ENCODE data around the gene HECW1.
A peak's percentile ranks its signal among the peaks of the same experiment; 100 is the strongest.
"Not testable (repeated sequence)": the region's sequence is repeated elsewhere in the genome, so short reads cannot be mapped to it uniquely, and the experiment has no call there.

Gene HECW1

DNA sequence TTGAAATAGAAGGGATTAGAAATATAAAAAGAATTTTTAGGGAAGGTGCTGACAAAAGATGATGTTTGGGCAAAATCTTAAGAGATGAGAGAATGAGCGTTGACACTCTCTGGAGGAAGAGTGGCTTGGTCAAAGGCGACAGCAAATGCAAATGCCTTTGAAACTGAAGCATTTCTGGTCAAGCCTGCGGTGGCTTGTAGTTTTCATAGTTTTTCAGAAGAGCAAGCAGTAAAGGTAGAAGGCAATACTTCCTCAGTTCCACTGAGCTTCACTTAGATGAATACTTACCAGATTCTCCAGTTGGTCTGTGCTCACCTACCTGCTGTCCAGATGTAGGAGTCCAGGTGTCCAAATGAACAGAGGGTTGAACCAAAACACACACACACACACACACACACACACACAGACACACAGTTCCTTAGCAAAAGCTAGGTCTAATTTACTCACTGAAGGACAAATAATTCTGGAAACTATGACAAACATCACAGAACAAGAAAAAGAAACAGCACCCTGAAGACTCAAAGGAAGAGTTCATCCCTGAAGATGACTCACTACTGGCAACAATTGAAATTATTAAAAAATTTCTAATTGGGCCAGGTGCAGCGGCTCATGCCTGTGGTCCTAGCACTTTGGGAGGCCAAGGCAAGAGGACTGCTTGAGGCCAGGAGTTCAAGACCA is 458.4 kb downstream of the HECW1 start:
- no peak for DNase-seq

DNA sequence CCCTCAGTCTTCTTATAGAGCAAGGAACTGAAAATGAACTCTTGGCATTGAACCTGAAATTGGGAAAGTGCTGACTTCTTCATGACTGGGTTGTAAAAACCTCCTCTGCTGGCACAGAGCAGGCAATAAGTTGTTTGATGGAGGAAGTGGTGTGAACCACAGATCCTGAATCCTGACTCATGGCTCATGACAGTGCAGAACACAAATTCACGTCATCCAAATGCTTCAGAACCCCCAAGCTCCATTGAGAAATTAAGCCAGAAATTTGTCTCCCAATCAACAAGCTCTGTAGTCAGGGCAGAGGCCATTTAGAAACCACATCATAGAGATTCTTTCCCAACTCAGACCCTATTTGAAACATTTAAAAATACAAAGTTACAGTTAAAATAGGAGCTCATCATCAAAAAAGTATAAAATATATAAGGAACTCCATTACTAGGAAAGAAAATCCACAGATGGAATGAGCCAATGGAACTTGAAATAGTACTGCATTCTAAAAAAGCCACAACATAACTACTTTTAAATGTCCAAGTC is 460.1 kb downstream of the HECW1 start:
- peak in 5 of 56 donors; percentile 2 to 20 (median 13) for DNase-seq

DNA sequence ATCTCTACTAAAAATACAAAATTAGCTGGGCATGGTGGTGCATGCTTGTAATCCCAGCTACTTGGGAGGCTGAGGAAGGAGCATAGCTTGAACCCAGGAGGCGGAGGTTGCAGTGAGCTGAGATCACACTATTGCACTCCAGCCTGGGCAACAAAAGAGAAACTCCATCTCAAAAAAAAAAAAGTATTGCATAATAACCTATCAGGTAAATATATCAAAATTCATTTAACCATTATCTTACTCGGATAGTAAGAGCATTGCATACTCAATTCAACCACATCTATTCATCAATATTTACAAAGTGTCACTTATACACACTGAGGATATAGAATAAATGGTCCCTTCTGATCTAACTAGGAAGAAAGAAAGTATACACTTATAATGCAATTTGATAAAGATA is 461.4 kb downstream of the HECW1 start:
- not testable (repeated sequence) for DNase-seq

DNA sequence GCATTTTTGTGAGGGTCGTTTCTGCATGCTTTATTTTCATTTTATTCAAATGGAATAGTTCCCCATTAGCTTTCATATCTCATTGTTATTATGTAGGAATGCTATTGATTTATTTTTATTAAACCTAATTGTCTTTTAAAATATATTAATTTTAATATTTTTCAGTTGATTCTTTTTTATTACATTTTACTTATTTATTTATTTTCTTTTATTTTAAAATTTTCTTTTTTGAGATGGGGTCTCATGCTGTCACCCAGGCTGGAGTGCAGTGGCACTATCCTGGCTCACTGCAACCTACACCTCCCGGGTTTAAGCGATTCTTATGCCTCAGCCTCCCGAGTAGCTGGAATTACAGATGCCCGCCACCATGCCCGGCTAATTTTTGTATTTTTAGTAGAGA is 463.1 kb downstream of the HECW1 start:
- DNase-seq = no peak

DNA sequence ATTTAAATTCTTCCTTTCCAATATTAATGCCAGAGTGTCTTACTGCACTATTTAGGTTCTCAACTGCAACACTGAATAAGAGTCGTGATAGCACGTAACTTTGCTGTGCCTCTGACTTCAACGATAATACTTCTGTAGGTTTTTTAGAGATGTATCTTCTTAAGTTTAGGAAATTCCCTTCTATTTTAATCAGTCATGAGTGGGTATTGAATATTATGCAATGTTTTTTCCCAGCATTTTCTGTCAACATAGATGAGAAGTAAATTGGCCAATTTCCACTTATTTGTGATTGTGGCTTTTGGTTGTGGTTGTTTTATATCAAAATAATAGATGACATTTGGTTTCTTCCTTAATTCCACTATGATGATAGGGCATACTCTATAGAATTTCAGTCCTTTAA is 463.8 kb downstream of the HECW1 start:
- no peak for DNase-seq

DNA sequence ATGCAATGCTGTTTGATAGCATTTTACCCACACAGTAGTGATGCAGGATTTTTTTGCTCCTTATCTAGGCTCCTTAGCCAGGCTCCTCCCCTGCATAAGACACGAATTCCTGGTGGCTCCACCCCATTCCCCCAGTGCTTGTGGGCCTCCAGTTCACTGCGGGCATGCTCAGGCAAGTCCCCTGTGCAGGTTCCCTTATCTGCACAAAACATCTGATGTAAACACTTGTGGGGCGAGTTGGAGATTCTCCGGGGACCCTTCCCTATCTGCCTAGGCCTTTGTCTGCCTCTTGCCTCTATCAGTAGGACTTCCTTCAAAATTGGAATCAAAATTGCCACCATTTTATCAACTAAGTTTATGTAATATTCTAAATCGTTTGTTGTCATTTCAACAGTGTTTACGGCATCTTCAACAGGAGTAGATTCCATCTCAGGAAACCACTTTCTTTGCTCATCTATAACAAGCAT is 465.1 kb downstream of the HECW1 start:
- DNase-seq = no peak

DNA sequence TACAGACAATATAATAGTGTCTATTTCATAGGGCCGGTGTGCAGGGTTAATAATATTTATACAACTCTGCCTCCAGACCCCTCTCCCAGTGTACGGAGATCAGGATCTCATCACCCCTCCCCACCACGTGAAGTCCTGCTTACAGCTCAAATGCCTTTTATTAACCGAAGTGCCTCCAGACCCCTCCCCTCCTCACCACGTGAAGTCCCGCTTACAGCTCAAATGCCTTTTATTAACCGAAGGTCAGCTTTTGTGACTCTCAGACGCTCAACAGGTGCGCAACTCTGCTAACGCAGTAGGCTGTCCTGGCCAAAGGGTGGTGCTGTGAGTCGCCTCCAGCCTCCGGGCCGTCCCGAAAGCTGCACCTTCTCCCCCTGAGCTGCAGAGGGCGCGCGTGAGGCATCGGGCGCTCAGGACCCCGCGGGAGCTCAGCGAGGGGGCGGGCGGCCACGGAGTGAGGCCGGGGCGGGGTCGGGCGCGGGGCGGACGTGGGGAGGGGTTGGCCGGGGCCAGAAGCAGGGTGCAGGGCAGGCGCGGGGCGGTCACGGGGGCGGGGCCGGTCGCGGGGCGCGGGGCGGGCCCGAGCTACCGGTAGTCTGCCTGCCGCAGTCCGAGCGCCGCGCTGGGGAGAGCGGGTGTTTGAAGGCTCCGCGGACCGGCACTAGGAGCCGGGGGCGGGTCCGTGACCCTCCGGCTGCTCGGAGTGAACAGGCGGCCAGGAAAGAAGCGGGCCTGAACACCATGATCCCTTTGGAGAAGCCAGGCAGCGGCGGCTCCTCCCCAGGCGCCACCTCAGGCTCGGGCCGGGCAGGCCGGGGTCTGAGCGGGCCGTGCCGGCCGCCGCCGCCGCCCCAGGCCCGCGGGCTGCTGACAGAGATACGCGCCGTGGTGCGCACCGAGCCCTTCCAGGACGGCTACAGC is 470.3 kb downstream of the HECW1 start, which contains the start of gene STK17A:
Gene STK17A, plus strand, starts transcription at position 606 of the 921 bp plus-strand sequence. Its CDS starts 136 bp downstream, at position 742.
- DNase-seq = peak in 55 of 56 donors; percentile 51 to 97 (median 85)

DNA sequence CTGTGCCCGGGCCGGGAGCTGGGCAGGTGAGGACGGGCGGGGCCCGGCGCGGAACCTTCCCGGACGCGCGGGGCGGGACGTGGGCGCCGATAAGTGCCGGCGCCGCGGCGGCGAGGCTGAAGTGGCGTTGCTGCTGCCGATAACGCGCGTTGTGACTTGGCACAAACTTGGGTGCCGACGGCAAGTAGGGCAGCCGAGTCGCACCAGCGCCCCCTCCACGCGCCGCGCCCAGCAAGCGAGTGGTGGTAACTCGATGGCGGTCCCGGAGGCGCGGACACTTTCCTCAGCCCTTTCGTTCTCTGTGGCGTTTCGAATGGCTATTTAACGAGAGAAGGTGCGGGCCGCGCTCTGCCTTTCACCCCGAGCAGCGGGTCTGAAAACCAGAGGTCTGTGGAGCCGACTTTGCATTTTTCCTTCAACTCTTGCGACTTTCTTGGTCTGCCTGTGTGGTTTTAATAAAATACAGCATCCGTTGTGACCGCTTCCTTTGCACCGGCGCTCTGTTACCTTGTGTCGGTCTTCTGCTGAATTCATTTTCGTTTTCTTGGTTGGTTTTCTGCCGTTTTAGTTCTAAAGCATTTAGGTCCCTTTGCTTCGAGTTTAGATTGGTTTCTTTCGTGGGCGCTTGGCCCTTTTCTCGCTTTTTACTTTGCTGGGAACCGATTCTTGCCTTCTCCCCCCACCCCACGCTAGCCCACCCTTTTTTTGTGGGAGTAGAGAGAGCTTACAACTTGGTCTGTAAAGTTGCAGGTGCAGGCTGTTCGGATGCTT is 471.2 kb downstream of the HECW1 start:
- peak in 51 of 56 donors; percentile 5 to 79 (median 50) for DNase-seq

DNA sequence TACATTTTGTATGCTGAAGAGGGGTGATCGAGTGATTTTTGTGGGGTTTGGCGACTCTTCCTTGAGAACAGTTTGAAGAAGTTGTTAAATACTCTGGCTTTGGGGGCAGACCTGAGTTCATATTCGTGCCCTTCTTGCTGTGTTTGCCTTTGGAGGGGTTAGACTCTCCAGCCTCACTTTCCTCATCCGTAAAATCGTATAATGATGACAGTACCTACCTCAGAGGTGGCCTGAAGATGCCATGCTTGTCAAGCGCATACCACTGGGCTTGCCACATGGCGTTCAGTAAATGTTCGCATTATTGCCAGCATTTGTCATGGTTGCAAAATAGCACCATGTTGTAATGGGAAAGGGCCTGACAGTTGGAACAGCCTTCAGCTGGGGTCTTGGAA is 471.7 kb downstream of the HECW1 start:
- no peak for DNase-seq

DNA sequence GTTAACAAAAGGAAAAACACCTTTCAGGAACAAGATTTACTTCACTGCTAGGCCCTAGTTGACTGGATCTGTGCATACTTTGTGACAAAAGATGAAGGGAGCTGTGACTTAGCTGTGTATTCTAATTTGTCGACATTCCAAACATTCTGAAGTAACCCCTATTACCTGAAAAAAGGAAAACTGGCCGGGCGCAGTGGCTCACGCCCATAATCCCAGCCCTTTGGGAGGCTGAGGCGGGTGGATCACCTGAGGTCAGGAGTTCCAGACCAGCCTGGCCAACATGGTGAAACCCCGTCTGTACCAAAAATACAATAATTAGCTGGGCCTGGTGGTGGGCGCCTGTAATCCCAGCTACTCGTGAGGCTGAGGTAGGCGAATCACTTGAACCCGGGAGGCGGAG is 472.3 kb downstream of the HECW1 start:
- DNase-seq = not testable (repeated sequence)

DNA sequence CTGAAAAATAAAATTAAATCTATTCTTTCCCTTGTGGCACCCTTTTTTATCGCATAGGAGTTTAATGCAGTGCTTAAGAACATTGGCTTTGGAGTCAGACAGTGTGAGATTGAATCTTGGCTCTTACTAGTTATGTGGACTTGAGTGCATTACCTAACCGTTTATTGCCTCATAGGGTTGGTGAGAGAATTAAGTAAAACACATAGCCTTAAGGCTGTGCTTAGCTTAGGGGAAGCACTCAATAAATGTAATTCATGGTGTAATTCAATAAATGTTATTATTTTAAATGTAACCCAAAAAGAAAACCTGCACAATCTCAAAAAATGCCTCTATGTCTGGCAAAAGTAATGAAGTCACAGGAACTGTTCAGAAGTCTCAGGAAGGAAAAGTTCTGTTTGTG is 473.1 kb downstream of the HECW1 start:
- DNase-seq = no peak

DNA sequence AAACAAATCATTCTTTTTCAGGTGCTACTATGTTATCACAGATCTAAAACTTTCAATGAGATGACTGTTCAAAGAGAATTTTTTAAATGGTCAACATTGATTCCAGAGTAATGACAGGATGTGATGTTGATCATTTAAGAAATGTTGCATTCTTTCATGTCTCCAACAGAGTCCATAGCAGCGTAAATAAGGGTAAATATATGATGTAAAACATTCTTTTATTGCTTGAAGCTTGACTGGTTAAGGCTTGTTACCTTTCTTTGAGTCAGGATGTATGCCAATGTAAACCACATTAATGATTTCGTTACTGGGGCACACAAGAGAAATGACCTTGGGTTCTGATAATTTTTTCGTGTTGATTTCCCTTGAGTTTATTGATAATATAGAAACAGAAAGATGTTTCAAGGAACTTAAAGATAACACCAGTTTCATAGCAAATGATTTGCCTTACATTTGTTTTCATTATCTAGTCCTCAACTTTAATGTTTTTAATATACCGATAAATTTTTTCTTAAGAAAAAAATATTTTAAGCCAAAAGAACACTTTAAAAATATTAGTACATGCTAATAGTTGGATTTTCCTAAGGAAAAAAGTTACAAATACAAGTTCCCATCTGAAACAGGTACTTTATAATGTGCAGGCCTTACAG is 473.9 kb downstream of the HECW1 start:
- DNase-seq = no peak

DNA sequence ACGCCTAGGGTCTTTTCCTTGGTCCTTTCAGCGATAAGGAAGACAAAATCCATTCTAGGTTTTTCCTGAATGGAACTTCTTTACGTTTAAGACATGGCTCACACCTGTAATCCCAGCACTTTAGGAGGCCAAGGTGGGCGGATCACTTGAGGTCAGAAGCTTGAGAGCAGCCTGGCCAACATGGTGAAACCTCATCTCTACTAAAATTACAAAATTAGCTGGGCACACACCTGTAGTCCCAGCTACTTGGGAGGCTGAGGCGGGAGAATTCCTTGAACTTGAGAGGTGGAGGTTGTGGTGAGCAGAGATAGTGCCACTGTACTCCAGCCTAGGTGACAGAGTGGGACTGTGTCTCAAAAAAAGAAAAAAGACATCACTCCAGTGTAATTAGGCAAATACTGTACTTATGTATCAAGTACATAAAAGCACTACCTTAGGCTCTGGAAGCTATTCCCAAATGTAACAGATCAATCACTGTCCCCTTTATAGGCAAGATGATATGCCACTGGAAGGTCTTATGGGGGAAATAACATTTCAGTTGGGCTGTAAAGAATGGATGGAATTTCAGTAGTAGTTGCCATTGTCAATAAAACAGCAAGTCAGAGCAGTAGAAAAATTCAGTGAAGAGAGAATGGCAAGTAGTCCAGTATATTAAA is 476.2 kb downstream of the HECW1 start:
- no peak for DNase-seq

DNA sequence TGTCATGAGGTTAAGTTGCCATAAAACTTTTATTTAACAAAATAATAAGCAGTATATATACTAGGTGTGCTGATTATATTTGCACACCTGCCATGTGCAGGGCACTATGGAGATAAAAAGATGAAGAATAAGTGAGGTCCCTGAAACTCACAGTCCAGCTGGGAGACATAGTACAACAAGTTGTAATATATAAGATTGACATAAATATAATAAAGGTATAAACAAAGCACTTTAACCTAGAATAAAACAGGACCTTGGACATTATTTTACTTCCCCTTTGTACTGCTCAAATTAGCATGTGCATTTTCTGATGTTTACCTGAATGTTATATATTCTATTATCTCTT is 476.7 kb downstream of the HECW1 start:
- no peak for DNase-seq

DNA sequence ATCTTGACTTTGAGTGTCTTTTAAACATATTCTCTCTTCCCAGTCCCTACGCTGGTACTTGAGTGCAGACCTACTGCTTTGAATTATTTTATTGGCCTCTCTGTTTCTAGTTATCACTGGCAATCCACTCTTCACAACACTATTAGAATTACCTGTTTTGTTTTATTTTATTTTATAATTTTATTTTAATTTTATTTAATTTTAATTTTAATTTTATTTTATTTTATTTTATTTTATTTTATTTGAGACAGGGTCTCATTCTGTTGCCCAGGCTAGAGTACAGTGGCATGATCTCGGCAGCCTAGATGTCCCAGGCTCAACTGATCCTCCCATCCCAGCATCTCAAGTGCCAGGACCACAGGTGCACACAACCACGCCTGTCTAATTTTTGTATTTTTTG is 477.3 kb downstream of the HECW1 start:
- no peak for DNase-seq

DNA sequence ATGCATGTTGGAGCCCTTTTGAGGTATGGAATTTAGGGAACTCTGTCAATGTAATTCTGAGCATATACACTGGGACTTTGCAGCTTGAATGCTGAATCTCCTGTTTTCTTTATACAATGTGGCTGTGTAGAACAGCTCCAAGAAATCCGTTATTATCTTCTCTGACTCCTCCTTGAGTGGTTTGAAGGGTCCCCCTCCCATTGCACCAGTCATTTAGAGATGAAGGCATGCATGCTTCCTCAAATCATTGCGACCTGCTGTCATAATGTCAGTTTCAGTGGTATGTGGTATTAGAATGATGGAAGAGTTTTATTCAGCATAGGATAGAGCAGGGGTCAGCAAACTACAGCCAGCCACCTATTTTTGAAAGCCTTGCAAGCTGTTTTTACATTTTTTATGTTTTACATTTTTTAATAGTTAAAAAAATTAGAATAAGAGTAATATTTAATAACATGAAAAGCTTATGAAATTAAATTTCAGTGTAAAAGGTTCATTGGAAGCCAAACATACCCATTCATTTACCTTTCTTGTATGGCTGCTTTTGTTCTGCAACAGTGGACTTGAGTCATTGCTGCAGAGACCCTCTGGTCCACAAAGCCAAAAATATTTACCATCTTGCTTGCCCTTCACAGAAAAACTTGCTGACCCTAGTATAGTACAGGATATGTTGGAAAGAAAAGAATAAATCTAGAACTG is 478.6 kb downstream of the HECW1 start:
- no peak for DNase-seq

DNA sequence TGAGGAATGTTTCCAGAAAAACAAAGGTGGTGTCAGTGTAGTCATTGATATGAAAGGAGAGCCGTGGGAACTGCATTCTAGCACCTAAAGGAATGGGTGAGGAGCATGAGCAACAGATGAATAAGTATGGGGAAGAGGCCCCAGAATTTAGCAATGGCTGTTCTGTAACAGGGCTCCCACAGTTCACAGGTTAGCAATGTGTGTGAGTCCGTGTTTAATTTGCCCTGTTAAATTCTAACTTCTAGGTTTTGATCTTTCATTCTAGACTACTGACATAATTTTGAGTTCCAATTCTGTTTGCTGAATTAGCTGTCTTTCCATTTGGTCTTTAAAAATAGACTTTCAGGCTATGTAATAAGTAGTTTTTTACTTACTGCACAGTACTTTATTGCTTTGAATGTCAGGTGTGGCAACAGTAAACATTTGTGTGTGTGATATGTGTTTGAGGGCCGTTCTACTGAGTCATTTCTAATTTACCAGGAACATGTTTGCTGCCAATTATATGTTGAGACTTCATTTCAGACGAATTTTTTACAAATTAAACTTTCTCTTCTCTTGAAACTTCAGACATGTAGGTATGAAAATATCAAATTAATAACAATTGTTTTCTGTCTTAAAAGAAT is 479.2 kb downstream of the HECW1 start:
- DNase-seq = no peak

DNA sequence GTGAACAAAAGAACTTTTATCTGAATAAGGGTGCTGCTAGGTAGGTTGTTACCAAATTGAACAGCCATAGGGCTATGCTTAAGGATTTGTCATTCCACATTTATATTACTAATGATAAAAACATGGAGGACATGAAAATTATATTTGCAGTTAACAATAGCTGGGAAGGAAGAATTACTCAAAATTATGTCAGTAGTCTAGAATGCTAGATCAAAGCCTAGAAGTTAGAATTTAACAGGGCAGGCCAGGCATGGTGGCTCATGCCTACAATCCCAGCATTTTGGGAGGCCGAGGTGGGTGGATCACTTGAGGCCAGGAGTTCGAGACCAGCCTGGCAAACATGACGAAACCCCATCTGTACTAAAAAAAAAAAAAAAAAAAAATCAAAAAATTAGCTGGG is 479.9 kb downstream of the HECW1 start:
- DNase-seq = no peak

DNA sequence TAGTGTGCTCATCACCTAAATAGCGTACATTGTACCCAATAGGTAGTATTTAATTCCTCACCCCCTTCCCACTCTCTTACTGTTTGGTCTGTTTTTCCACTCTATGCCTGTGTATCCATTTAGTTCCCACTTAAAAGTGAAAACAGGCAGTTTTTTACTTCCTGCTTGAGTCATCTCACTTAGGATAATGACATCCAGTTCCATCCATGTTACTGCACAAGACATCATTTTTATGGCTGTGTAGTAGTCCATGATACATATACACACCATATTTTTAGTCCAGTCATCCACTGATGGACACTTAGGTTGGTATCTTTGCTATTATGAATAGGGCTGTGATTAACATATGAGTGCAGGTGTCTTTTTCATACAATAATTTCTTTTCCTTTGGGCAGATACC is 480.6 kb downstream of the HECW1 start:
- no peak for DNase-seq

Data from nucleus accumbens (tissue), 56 donors.